Measurements from ENCODE around the gene OBP2B.
"Not testable (repeated sequence)": the region's sequence is repeated elsewhere in the genome, so short reads cannot be mapped to it uniquely, and the experiment has no call there.

Gene OBP2B

DNA sequence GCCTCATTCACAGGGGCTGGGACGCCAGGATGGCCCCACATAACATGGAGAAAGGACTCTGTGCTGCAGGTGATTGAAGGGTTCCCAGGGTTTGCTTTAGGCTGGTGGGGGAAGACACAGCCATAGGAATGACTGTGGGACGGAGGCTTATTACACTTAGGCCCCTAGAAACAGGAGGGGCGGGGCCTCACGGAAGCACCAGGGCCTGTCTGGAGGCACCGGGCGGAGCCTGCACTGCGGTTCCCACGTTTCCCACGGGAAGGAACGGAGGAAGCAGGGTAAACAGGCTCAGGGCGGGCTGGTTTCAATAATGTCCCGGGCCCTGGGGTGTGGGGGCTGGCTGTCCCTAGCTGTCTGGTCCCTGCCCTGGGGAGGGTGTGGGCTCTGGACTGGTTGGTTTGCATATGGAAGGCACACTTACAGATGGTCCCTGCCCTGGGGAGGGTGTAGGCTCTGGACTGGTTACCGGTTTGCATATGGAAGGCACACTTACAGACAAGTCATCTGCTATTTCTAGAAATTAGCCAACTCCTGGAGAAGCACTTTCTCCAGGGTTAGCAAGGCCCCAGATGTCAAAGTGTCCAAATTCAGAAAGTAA is 14.2 kb upstream of the OBP2B start:
- in situ Hi-C loops (cut with HindIII; ENCODE audit: low sequenced_read_pairs): not testable (repeated sequence)

DNA sequence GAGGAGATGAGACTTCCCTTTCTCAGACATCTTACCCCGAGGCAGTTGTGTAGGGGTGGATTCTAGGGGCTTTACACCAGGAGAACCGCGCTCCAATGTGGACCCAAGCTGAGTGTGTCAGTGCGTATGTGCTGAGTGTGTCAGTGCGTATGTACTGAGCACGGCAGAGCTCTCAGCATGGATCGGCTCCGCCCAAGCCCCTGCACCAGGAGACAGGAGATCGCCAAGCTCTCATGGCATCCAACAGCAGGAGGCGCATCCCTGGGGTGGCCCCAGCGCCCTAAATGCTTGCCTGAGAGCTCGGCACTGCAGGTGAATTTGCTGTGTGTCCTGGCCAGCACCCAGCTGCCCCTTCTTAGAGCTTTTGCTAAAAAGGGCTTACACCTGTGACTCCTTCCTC is 12.9 kb upstream of the OBP2B start:
- in situ Hi-C loops (cut with HindIII; ENCODE audit: low sequenced_read_pairs): not testable (repeated sequence)

DNA sequence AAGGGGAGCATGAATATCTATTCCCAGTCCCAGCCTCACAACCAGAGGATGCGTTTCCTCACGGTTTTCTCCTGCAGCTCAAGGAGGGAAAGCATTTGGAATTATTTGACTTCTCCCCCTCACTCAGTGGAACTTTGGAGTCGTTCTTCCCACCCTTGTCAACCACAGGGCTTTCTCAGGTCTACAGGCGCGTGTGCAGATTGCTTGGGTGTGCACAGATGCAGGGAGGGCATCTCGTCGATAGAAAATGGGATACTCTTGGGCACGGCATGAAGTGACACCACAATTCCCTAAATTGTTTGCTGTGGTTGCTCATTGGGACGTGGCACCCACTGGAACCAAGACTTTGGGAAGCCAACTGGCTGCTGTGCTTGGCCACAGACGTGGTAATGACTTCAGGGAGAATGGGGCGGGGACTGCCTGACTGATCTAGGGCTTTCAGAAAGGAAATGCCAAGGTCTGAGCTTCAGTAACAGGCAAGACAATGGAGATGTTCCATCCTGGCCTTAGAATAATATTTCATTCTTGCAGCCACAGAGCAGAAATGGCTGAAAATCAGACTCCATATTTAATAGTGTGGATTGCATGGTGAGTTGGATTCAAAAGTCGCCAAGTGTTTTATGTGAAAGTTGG is 12.2 kb upstream of the OBP2B start:
- in situ Hi-C loops (cut with HindIII; ENCODE audit: low sequenced_read_pairs): no loop called here

DNA sequence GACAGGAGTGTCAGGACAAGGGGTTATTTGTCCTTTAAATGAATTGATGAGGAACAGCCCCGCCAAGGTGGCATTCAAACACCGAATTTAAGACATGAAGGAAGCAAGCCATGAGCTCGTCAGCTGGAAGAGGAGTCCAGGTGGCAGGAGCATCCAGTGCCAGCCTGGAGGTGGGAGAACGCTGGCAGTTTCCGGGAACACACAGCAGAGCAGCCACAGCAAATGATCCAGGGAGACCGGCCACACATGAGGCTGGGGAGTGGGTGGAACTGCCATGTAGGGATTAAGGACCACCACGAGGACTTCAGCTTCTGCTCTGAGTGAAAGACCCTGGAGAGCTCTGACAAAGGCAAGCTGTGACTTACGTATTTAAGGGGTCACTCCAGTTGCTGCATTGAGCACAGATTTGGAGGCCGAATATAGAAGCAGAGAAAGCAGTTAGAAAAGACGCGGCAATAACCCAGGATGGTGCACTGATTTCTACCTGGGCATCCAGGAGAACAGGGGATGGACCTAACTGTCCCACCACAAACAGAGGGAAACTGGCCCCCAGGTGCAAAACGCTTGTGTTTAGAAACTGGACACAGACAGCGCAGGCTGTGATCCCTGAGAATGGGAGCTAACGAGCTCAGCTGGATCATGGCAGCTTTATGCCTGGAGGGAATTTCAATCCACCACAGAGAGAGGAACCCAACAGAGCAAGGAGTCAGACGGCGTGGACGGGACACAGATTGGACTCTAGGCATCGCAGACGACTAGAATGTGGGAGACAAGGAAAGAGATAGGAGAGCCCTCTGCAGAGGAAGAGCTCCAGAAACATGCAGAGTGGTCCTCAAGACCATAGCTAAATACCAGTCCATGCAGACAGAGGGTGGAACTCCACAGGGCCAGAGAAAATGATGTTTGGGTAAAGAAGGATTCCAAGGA is 9.3 kb upstream of the OBP2B start:
- in situ Hi-C loops (cut with HindIII; ENCODE audit: low sequenced_read_pairs): not testable (repeated sequence)

DNA sequence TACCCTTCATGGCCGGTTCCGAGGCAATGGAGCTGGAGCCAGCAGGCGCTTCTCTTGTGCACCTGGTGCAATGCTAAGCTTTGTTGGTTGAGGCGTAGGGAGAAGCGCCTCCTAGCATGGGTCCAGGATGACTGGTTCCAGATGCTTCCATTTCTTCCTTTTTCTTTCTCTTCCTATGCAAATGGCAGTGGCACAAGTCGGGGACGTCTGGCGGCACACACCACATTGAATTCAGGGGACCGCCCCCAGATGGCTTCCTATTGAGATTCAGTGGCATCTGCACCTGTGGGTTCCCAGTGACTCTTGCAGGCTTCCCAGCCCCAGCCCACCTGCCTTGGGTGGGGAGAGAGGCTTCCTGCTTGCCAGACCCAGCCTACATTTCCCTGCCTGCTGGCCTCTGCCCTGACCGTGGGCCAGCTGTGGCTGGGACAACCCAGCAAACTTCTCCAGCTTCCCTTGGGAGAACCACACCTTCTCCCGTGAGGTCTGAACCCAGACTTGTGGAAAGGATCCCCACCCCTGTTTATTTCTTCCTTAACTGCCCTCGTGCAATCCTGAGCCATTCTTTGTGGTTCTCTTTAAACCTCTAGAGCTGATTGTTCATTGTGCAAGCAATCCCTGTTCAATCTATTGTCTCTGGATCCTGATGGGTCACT is 8.4 kb upstream of the OBP2B start:
- in situ Hi-C loops (cut with HindIII; ENCODE audit: low sequenced_read_pairs): not testable (repeated sequence)

DNA sequence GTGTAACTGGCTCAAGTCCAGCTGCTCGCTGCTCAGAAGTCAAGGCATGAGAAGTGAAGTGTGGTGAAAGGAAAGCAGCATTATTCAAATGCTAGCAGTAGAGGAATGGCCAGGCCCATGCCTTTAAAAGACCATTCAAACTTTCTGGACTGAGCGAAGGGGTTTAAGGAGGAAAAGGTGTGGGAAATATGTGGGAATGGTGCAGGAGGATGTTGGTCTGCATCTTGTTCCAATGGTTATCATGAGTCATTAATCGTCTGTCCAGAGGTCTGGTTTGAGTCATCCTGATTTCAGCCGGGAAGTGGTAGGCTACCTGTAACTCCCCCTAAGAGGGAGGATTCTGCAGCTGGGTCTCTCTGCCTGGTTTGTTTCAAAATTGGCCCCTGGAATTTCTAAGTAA is 5.2 kb upstream of the OBP2B start:
- in situ Hi-C loops (cut with HindIII; ENCODE audit: low sequenced_read_pairs): not testable (repeated sequence)

DNA sequence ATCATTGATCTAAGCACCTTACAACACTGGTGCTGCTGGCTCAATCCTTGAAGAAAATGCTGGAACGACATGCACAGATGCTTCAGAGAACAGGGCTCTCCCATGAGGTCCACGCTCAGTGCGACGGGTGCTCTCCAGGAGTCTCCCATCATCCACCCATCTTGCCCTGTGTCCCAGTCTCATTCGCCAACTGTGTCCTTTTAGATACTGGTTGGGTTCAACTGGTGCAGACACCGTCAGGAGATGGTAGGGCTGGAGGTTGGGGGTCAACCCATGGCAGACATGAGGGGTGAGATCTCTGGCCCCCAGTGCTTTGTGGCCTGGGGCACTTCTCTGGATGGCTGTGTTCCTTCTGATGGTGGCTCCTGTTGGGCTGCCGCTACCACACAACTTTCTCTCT is 1.6 kb upstream of the OBP2B start:
- in situ Hi-C loops (cut with HindIII; ENCODE audit: low sequenced_read_pairs): no loop called here

DNA sequence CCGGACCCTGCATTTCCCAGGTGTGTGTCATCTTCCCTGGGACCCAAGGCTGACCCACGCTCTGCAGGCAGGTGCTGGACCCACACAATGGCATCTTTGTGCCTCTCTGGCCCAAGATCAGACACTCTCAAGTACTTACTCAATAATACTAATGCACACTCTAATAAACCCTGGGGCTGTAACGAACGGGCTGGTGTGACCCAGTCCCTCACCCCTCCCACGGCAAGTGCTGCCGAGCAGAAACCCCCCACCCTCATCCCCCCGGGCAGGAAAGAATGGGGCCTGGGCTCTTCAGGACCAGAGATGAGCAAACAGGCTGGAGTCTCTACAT is 1.1 kb upstream of the OBP2B start:
- in situ Hi-C loops (cut with HindIII; ENCODE audit: low sequenced_read_pairs): no loop called here

DNA sequence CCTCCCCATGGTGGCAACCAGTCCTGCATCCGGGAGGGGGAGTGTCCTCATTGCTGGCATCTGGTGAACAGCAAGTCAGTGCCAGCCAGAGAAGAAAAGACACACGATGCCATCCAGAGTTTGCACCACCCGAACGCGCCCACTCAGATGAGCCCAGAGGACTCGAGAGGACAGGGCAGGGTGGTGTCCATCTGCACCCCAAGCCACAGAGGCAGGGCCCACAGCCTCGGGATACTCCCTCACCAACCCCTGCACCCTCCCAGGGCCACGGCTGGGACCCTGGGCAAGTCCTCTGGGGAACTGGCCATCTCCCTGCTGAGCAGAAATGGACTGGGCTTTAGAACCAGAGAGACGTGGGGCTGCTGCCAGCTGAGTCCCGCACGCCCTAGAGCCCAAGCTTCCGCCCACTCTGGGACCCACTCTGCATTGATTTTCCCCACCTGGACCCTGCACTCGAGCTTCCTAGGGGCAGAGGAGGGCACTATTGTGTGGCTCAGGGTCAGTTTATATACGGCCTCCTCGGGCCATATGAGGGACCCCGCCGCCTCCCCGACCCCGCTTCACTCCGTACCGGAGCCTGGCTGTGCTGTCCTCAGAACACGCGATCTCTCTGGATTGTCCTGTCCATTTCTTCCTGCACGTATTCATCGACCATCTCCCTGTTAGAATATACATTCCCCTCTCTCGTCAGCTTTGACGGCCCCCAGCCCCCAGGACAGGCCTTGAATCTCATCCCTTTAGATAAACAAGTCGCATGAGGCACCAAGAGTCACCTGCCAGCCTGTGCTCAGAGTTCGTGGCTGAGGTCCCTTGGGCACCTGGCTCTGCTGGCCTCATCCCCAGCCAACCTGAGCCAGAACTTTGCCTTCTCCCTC is 514 bp upstream of the OBP2B start:
- in situ Hi-C loops (cut with HindIII; ENCODE audit: low sequenced_read_pairs): not testable (repeated sequence)

DNA sequence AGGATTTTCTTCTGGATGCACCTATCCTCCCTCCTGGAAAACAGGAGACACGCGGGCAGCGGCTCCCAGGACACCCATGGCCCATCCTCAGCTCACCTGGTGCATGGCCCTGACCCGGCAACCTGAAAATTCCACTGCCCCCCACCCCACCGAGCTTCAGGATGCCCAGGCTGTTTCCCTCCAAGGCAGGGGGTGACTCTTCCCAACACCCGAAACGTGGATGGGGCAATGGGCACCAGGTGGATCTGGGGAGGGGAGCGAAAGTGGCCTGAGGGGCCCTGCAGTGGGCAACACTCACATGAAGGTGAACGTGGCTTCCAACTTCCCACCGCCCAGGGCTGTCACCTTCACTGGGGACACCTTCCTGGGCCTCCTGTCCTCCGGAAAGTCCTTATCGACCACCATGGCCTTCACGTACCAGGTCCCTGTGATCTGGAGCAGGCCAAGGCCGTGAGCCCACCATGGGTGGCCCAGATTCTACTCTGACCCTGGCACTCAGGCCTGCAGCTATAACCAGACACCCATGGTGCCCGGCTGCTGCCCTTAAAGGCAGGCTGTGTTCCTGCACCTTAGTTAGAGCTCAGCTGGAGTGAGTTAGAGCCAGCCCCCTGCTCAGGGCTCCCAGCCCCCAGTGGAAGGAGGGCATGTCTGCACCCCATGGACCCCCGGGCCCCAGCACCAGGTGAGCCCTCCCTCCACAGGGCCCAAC is 725 bp downstream of the OBP2B start:
- in situ Hi-C loops (cut with HindIII; ENCODE audit: low sequenced_read_pairs): not testable (repeated sequence)

DNA sequence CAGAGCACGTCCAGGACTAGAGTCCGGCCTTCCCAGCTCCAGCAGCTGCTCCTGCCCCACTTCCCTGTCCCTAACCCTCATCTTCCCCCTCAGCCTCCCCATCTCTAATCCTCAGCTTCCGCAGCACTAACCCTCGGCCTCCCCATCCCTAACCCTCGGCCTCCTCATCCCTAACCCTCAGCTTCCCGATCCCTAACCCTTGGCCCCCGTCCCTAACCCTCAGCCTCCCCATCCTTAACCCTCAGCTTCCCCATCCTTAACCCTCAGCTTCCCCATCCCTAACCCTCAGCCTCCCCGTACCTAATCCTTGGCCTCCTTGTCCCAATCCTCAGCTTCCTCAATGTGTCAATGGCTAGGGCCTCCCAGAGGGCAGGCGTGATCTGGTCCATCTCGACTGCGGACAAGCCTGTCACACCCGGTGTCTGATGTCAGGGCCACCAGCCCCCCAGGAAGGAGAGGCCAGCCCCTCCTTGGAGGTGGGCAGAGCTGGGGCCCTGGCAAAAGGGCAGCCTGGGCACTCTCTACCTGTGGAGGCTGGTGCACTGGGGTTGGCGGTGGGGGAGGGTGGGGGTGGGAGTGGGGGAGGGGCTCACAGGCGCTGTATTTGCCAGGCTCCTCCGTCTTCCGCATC is 1.4 kb downstream of the OBP2B start:
- in situ Hi-C loops (cut with HindIII; ENCODE audit: low sequenced_read_pairs): no loop called here

DNA sequence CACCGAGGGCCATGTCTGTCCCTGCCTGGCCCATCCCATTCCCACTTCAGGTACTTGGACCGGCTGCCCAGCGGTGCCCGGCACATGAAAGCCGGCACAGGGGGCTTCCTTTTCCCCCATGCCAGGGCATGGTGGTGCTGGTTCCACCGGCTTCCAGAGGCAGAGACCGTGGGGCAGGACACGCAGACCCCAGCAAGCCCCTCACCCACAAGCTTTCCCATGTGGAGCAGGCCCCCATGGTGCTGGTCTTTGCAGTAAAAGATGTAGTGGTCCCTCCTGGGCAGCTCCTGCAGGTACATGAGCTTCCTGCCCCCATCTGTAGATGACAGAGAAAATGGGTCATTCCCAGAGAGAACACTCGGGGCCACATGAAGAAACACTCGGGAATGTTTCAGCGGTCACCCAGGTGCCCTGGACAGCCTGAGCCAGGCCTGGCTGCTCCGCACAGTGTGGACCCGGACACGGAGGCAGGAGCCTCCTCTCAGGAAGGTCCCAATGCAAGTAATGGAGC is 2.0 kb downstream of the OBP2B start:
- in situ Hi-C loops (cut with HindIII; ENCODE audit: low sequenced_read_pairs): no loop called here

DNA sequence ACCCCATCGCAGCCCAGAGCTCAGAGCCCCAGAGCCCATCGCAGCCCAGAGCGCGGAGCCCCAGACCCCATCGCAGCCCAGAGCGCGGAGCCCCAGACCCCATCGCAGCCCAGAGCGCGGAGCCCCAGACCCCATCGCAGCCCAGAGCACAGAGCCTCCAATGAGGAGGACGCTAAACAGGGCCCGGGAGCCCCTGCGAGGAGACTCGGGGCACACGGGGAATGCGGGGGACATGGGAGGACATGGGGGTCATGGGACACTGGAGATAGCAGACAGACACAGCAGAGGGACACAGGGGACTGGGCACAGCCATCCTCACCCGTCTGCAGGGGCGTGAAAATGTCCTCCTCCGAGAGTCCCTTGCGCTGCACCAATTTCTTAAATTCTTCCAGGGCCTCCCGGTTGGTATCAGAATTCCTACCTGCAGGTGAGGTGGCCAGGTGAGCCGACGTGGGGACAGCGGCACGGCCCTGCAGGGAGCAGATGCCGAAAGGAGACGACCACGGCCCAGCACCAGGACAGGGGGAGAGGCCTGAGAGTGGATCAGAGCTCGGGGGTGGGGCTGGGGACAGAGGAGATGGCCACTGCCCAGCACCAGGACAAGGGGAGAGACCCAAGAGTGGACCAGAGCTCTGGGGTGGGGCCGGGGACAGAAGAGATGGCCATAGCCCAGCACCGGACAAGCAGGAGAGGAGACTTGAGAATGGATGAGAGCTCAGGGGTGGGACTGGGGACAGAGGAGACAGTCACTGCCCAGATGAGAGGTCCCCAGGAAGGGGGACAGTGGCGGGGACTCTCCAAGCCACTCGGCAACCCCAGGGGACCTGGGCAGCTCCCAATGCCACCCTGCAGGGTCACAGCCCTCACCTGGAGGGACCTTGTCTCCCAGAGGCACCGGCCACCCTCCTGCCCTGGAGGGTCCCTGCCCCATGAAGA is 2.8 kb downstream of the OBP2B start:
- in situ Hi-C loops (cut with HindIII; ENCODE audit: low sequenced_read_pairs): no loop called here

DNA sequence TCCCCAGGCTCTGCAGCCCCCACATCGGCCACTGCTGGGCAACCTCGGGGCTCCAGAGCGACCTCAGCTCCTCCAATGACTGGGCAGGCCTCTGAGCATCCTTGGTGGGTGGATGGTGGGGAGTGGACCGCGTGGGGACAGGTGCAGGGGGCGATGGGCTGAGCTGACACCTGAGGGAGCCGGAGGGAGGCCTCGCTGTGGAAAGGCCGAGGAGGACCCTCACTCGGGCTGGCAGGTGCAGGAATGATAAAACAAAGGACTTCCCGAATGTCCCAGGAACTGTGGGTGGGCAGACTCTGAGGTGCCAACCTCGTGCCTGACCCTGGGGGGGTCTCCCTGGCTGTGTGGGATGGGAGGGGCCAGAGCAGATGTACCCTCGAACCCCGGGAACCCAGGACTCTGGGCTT is 3.6 kb downstream of the OBP2B start:
- in situ Hi-C loops (cut with HindIII; ENCODE audit: low sequenced_read_pairs): not testable (repeated sequence)

DNA sequence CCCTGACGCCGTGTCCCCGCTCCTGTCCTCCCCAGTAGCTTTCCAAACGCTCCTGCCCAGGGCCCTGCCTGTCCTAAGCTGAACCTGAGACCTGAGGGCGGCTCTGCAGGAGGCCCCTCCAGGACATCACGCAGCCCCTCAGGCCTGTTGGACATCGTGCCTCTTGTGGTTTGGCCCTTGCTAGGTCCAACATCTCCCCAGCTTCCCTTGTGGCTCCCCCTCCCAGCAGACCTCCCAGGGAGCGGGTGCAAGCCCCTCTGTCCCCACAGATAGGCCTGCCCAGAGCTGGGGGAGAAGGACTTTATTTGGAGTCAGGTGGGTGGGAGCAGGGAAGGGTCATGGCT is 4.1 kb downstream of the OBP2B start:
- in situ Hi-C loops (cut with HindIII; ENCODE audit: low sequenced_read_pairs): no loop called here

DNA sequence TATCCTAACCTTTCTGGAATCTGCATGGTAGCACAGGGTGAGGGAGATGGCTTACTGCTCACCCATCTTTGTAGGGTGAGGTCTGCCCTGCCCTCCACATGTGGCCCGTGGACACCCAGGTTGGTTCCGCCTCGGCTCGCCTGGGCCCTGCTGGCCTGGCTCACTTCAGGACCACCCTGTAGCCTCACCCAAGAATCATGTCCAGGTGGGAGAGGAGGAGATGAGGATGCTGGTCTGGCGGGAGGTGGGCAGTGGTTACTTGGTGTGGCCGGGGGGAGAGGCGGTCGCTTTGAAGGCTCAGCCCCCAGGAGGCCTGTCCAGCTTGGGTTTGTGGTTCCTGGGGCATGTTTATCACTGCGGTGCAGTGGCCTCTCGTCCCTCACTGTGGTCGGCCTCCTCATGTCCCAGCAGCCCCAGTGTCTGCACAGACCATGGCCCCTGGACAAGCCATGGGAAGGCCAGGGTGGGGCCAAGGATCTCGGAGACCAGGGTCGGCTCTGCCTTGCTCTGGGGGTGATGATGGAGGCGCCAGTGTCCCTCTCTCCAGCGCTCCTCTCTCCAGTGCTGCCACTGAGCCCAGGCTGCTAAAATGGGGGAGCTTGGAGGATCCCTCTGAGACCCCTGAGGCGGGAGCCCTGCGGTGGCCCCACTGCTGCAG is 4.6 kb downstream of the OBP2B start:
- in situ Hi-C loops (cut with HindIII; ENCODE audit: low sequenced_read_pairs): no loop called here

DNA sequence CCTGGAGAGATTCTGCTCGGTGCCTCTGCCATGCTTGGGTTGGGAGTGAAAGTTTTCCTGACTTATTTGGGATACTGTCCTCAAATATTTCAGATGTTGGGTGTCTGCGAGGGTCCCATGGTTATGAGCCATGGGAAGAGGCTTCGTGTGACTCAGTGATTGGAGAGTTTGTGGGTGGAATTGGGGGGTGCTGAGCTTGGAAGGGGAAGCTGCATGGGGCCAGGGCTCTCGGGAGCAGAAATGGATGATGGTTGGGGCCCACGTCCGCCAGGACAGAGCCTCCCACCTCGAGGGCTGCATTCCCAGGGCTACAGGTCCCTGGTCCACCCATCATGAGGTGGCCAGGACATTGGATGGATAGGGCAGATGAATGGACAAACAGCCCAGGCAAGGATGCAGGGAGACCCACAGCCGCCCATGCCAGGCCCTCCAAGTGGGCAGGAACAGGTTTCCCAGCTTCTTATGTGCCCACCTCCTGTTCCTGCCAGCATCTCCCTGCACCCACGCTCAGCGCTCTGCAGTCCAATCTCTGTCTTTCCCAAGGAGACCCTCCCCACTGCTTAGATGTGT is 5.5 kb downstream of the OBP2B start:
- in situ Hi-C loops (cut with HindIII; ENCODE audit: low sequenced_read_pairs): no loop called here

All from DLD1 (cell line).